PFSK-1 (cell line): ENCODE measurements around the gene TAS2R41.

Source experiments
- FOXP2 ChIP-seq: optimal IDR thresholded peaks from 2 replicates; pipeline ENCODE3; 2011; ENCODE audit warnings: borderline replicate concordance, control low read depth, inconsistent platforms; ENCODE audit not compliant: insufficient read depth; ENCODE audit errors: extremely low read length, extremely low read depth
- POLR2AphosphoS5 ChIP-seq: IDR thresholded peaks from 2 replicates; pipeline ENCODE4 v1.6.1; 2012; ENCODE audit warnings: low read depth, mild to moderate bottlenecking, control low read depth, low read length, moderate library complexity
- REST ChIP-seq, 2 experiments: IDR thresholded peaks; 2 replicates each; pipeline versions ENCODE4 v1.6.1 to v1.8.0; 2011 to 2012; ENCODE audit warnings: low read depth in 2 of 2, low read length in 2 of 2, control low read depth in 1 of 2, inconsistent platforms in 1 of 2, mild to moderate bottlenecking in 1 of 2, moderate library complexity in 1 of 2; ENCODE audit not compliant: insufficient read depth in 1 of 2
- SIN3A ChIP-seq: IDR thresholded peaks from 2 replicates; pipeline ENCODE4 v1.6.1; 2012; ENCODE audit warnings: mild to moderate bottlenecking, low read length, moderate library complexity, borderline replicate concordance; ENCODE audit not compliant: insufficient read depth
- TAF1 ChIP-seq: IDR thresholded peaks from 2 replicates; pipeline ENCODE4 v1.6.1; 2012; ENCODE audit warnings: low read length, control low read depth, borderline replicate concordance; ENCODE audit not compliant: insufficient read depth

Gene TAS2R41

DNA sequence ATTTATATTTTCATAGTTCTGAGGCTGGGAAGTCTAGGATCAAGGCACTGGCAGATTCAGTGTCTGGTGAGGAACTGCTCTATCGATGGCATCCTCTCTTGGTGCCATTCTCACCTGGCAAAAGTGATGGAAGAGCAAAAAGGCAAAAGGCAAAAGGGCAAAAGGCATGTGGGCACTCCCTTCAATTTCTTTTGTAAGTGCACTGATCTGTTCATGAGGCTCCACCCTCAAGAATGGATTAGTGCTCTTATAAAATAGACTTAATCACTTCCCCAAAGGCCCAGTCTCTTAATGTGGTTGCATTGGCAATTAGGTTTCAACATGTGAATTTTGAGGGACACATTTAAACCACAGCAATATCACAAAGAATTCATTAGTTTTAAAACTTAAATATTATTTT lies 18.3 kb upstream of the TAS2R41 start:
- no peak for TF ChIP-seq REST (IDR thresholded peaks at IDR 0.05; ENCODE audit: insufficient read depth in 1 of 2, low read depth in 2 of 2, low read length in 2 of 2)
- no peak for TF ChIP-seq SIN3A
- TF ChIP-seq TAF1 = no peak
- no peak for TF ChIP-seq POLR2AphosphoS5
- TF ChIP-seq FOXP2 = no peak

DNA sequence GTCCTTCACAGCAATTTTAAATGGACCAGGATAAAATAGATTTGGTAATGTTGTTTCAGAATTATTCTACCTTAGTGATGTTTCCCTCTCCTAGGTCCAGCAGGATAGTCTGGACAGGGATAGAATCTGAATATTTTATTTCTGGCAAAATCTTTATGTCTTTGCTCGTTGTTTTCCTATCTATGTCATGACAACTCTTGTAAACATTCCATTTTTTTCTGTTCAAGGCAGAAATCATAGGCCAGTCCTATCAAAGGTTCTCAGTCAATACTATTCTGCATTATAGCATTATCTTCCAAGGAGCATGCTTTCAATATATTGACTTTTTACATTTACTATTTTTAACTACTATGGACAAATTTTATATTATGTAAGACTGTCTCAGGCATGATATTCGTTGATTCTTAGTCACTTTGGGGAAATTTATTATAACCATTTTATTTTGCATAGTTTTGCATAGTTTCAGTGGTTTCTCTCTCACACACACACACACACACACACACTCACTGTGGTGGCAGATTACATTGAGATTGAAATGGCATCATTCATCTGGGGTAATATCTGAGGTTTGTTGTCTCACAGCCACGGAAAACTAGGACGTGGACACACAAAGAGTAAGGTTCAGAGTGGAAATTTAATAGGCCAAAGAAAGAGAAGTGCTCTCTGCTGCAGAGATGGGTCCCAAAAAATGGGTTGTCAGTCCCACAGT lies 17.2 kb upstream of the TAS2R41 start:
- TF ChIP-seq FOXP2 (no peak), TAF1 (no peak), SIN3A (no peak), REST (IDR thresholded peaks at IDR 0.05; ENCODE audit: insufficient read depth in 1 of 2, low read depth in 2 of 2, low read length in 2 of 2) (no peak), POLR2AphosphoS5 (no peak)

DNA sequence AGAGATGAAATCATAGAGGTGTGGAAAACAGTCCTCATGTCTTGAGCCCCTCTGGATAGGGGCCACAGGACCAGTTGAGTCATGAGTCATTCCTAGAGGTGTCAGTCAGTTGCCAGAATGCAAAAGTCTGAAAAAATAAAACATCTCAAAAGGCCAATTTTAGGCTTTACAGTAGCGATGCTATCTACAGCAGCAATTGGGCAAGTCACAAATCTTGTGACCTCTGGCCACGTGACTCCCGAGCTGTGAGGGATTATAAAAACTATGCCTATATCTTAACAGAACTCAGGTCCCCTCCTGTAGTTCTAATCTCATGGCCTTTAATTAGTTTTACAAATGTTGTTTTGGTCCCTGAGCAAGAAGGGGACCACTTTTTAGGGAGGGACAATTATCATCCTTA lies 15.6 kb upstream of the TAS2R41 start:
- TF ChIP-seq TAF1 = no peak
- TF ChIP-seq REST (IDR thresholded peaks at IDR 0.05; ENCODE audit: insufficient read depth in 1 of 2, low read depth in 2 of 2, low read length in 2 of 2) = no peak
- TF ChIP-seq SIN3A = no peak
- TF ChIP-seq FOXP2 = no peak
- TF ChIP-seq POLR2AphosphoS5 = no peak

- no peak for TF ChIP-seq TAF1
- no peak for TF ChIP-seq REST (IDR thresholded peaks at IDR 0.05; ENCODE audit: insufficient read depth in 1 of 2, low read depth in 2 of 2, low read length in 2 of 2)
- TF ChIP-seq POLR2AphosphoS5 = no peak
- TF ChIP-seq FOXP2 = no peak
- TF ChIP-seq SIN3A = no peak
Measured at GRCh38 chr7:143463556-143463955, 14.1 kb upstream of the TAS2R41 start.

DNA sequence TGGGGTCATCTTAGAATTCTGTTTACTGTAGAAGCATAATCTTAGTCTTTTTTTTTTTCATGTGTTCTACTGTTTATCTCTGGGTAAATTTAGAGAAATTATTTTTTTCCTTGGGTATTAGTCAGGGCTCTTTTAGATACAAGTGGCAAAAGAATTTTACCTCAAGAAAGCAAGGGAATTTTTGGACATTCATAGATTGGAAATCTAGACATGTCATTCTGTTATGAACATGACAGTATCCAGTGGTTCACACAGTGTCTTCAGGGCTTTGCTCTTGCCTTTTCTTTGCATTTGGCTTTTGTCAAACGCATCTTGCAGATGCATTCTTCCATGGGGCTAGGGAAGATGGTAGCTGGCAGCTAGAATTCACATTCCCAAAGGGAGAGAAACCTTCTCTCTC lies 13.7 kb upstream of the TAS2R41 start:
- TF ChIP-seq POLR2AphosphoS5 = no peak
- TF ChIP-seq REST (IDR thresholded peaks at IDR 0.05; ENCODE audit: insufficient read depth in 1 of 2, low read depth in 2 of 2, low read length in 2 of 2) = no peak
- no peak for TF ChIP-seq SIN3A
- TF ChIP-seq FOXP2 = no peak
- no peak for TF ChIP-seq TAF1
